Neural cell (in vitro differentiated cells): ENCODE measurements around the gene CLEC16A. TPM values are rescaled to one million over a fixed set of nuclear protein-coding genes. Genes with fewer than 3 reads are reported as not detected.

Source experiments
- H2AFZ ChIP-seq: fragments of 200-600, 300-800 bp; sonication (generic), shearing (Covaris generic); 2 replicates; pipeline ENCODE4 v1.6.0; 2014; ENCODE audit warnings: low read depth, mild to moderate bottlenecking, antibody characterized with exemption, low read length, moderate library complexity
- H3F3A ChIP-seq: fragments of 200-600 bp; shearing (Covaris generic); 2 replicates; pipeline ENCODE4 v1.6.1; 2016; ENCODE audit warnings: mild to moderate bottlenecking, moderate library complexity, mixed read lengths, antibody characterized with exemption, low read length; ENCODE audit not compliant: insufficient read depth, poor library complexity, severe bottlenecking
- H3K27ac ChIP-seq: fragments of 200-600, 300-800 bp; sonication (generic), shearing (Covaris generic); 2 replicates; pipeline ENCODE4 v1.5.1; 2014; ENCODE audit warnings: mild to moderate bottlenecking, low read length, moderate library complexity
- H3K27me3 ChIP-seq: fragments of 300-800, 200-600 bp; sonication (generic), shearing (Covaris generic); 2 replicates; pipeline ENCODE4 v1.6.0; 2014; ENCODE audit warnings: mild to moderate bottlenecking, low read depth, low read length, moderate library complexity; ENCODE audit not compliant: insufficient read depth
- H3K36me3 ChIP-seq: fragments of 300-800, 200-600 bp; sonication (generic), shearing (Covaris generic); 2 replicates; pipeline ENCODE4 v1.5.1; 2014; ENCODE audit warnings: mild to moderate bottlenecking, antibody characterized with exemption, low read length, moderate library complexity; ENCODE audit not compliant: insufficient read depth
- H3K4me2 ChIP-seq: fragments of 300-800, 200-600 bp; sonication (generic), shearing (Covaris generic); 2 replicates; pipeline ENCODE4 v1.6.0; 2014; ENCODE audit warnings: mild to moderate bottlenecking, low read length
- H3K4me3 ChIP-seq: fragments of 300-800, 200-600 bp; sonication (generic), shearing (Covaris generic); 2 replicates; pipeline ENCODE4 v1.5.1; 2014; ENCODE audit warnings: mild to moderate bottlenecking, low read length, moderate library complexity
- H3K79me2 ChIP-seq: fragments of 200-600 bp; shearing (Covaris generic); replicated peaks from 2 replicates; pipeline ENCODE4 v1.6.0; 2014; ENCODE audit warnings: mild to moderate bottlenecking, low read length, moderate library complexity; ENCODE audit not compliant: insufficient read depth
- H3K9ac ChIP-seq: fragments of 300-800, 200-600 bp; sonication (generic), shearing (Covaris generic); 2 replicates; pipeline ENCODE4 v1.6.1; 2016; ENCODE audit warnings: mild to moderate bottlenecking, low read length, mixed read lengths
- H3K9me2 ChIP-seq: fragments of 200-600 bp; shearing (Covaris generic); 2 replicates; pipeline ENCODE4 v1.6.1; 2016; ENCODE audit warnings: mild to moderate bottlenecking, low read length, mixed read lengths; ENCODE audit not compliant: insufficient read depth
- H3K9me3 ChIP-seq: fragments of 200-600, 300-800 bp; sonication (generic), shearing (Covaris generic); 2 replicates; pipeline ENCODE4 v1.6.1; 2016; ENCODE audit warnings: mild to moderate bottlenecking, mixed run types, low read length, moderate library complexity, mixed read lengths
- H4K20me1 ChIP-seq: fragments of 200-600 bp; shearing (Covaris generic); 2 replicates; pipeline ENCODE4 v1.6.1; 2016; ENCODE audit warnings: mild to moderate bottlenecking, mixed run types; ENCODE audit not compliant: insufficient read depth
- CTCF ChIP-seq: fragments of 450-650 bp; IDR thresholded peaks from 2 replicates; pipeline ENCODE4 v1.5.1; 2014; ENCODE audit warnings: antibody characterized with exemption, mild to moderate bottlenecking, moderate library complexity; ENCODE audit not compliant: poor library complexity, severe bottlenecking
- EP300 ChIP-seq: fragments of 450-650 bp; conservative IDR thresholded peaks from 2 replicates; pipeline ENCODE4 v1.6.1; 2014; ENCODE audit warnings: antibody characterized with exemption, mild to moderate bottlenecking, moderate library complexity; ENCODE audit not compliant: poor library complexity, severe bottlenecking
- EZH2 ChIP-seq: fragments of 200-600, 300-800 bp; shearing (Covaris generic), sonication (generic); IDR thresholded peaks from 2 replicates; pipeline ENCODE4 v1.6.1; 2014; ENCODE audit warnings: antibody characterized with exemption, low read length, borderline replicate concordance, mild to moderate bottlenecking; ENCODE audit not compliant: insufficient read depth, poor library complexity, severe bottlenecking
- MXI1 ChIP-seq: fragments of 450-650 bp; conservative IDR thresholded peaks from 2 replicates; pipeline ENCODE4 v1.6.1; 2014; ENCODE audit warnings: antibody characterized with exemption, mild to moderate bottlenecking; ENCODE audit not compliant: poor library complexity, severe bottlenecking
- POLR2AphosphoS5 ChIP-seq: IDR thresholded peaks from 2 replicates; pipeline ENCODE4 v1.6.1; 2012
- RAD21 ChIP-seq: fragments of 450-650 bp; conservative IDR thresholded peaks from 2 replicates; pipeline ENCODE4 v1.6.1; 2014; ENCODE audit warnings: antibody characterized with exemption, mild to moderate bottlenecking, moderate library complexity
- REST ChIP-seq: IDR thresholded peaks from 2 replicates; pipeline ENCODE4 v1.6.1; 2012; ENCODE audit warnings: borderline replicate concordance
- SMC3 ChIP-seq: fragments of 450-650 bp; conservative IDR thresholded peaks from 2 replicates; pipeline ENCODE4 v1.6.1; 2014; ENCODE audit warnings: antibody characterized with exemption, mild to moderate bottlenecking, moderate library complexity; ENCODE audit not compliant: poor library complexity
- TAF1 ChIP-seq: IDR thresholded peaks from 2 replicates; pipeline ENCODE4 v1.6.1; 2012; ENCODE audit warnings: low read depth
- polyA plus RNA-seq: library from polyadenylated mRNA; depleted of rRNA; stranded (reverse); fragments of >200 nt; gene quantifications from 2 replicates; pipeline ENCODE4 v1.2.3, GENCODE V29; 2014

Gene CLEC16A
- polyA plus RNA-seq, 1 donor from 2014 or later, result 11.1 TPM

GRCh38 chr16:11180489-11180888 lies 236.1 kb downstream of the CLEC16A start:
- no peak overlapping the region for H2AFZ ChIP-seq
- no peaks in the 10 kb centered on the region for H3F3A ChIP-seq
- TF ChIP-seq TAF1, result no peak
- no peak for TF ChIP-seq SMC3
- TF ChIP-seq MXI1, result no peak
- no peak for TF ChIP-seq EZH2
- TF ChIP-seq RAD21, result no peak
- no peak for TF ChIP-seq CTCF
- no peak for TF ChIP-seq POLR2AphosphoS5
- no peak for TF ChIP-seq EP300
- TF ChIP-seq REST, result no peak
- no peaks in the 10 kb centered on the region for H3K36me3 ChIP-seq
- H3K4me3 ChIP-seq, result no peak overlapping the region
- H3K9ac ChIP-seq, result no peak overlapping the region
- no peaks in the 10 kb centered on the region for H3K9me3 ChIP-seq
- no peaks in the 10 kb centered on the region for H3K27me3 ChIP-seq
- H4K20me1 ChIP-seq, result no peaks in the 10 kb centered on the region
- no peaks in the 10 kb centered on the region for H3K9me2 ChIP-seq
- no peaks in the 10 kb centered on the region for H3K79me2 ChIP-seq
- no peak overlapping the region for H3K4me2 ChIP-seq
- H3K27ac ChIP-seq, result no peak overlapping the region

- Histone ChIP-seq H4K20me1 (no peaks in the 10 kb centered on the region), H2AFZ (no peak overlapping the region), H3K27me3 (no peaks in the 10 kb centered on the region), H3K4me2 (no peak overlapping the region), H3K9me2 (no peaks in the 10 kb centered on the region), H3K36me3 (no peaks in the 10 kb centered on the region), H3K9me3 (no peaks in the 10 kb centered on the region), H3K79me2 (no peaks in the 10 kb centered on the region), H3F3A (no peaks in the 10 kb centered on the region), H3K9ac (no peak overlapping the region), H3K27ac (no peak overlapping the region), H3K4me3 (no peak overlapping the region)
- TF ChIP-seq MXI1 (no peak), CTCF (no peak), TAF1 (no peak), EZH2 (no peak), EP300 (no peak), RAD21 (no peak), SMC3 (no peak), REST (no peak), POLR2AphosphoS5 (no peak)
These were observed 237.0 kb downstream of the CLEC16A start for GRCh38 chr16:11181242-11181898.
